ENCODE results near the gene ZBTB42.

DNA sequence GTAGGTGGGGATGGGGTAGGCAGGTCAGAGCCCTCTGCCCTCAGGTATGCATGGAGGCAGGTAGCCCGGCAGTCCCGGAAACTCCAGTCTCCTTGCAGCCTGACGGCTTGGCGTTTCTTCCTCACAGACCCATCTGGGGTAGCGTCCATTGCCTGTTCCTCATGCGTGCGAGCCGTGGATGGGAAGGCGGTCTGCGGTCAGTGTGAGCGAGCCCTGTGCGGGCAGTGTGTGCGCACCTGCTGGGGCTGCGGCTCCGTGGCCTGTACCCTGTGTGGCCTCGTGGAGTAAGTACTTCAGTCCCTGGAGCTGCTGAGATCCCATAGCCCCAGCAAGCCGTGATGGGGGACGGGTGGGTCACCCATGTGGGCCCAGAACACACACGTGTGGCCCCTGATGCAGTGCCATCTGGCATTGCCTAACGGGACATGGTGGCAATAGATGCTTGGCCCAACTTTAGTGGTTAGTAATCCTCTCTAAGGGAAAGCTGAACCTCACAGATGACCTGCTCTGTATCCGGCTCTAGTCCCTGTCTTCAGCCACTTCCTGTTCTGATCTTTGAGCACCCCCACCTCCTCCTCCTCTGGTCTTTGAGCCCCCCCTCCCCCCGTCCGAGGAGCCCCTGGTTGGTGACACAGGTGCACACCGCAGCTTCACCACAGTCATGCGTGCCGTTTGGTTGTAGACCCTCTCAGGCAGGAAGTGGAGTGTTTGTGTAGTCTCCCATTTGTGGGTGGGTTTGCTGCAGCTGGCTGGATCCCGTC is 44.2 kb upstream of the ZBTB42 start:
- TF ChIP-seq, protein P1, sequence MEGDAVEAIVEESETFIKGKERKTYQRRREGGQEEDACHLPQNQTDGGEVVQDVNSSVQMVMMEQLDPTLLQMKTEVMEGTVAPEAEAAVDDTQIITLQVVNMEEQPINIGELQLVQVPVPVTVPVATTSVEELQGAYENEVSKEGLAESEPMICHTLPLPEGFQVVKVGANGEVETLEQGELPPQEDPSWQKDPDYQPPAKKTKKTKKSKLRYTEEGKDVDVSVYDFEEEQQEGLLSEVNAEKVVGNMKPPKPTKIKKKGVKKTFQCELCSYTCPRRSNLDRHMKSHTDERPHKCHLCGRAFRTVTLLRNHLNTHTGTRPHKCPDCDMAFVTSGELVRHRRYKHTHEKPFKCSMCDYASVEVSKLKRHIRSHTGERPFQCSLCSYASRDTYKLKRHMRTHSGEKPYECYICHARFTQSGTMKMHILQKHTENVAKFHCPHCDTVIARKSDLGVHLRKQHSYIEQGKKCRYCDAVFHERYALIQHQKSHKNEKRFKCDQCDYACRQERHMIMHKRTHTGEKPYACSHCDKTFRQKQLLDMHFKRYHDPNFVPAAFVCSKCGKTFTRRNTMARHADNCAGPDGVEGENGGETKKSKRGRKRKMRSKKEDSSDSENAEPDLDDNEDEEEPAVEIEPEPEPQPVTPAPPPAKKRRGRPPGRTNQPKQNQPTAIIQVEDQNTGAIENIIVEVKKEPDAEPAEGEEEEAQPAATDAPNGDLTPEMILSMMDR (IDR thresholded peaks at IDR 0.05), result no peak
- TF ChIP-seq POLR2A (IDR thresholded peaks at IDR 0.05), result no peak
